ENCODE results near the gene RNF217.

The RNF217 gene

GRCh38 chr6:125038925-125039324 is 76.7 kb downstream of the RNF217 start:
- H3K27ac ChIP-seq = no peak overlapping the region
- no peak overlapping the region for H3K4me3 ChIP-seq
- DNase-seq (ENCODE audit: low spot score) = no peak
- no peak for TF ChIP-seq CTCF (IDR thresholded peaks at IDR 0.05)

GRCh38 chr6:125041740-125042459 is 79.7 kb downstream of the RNF217 start:
- no peak for DNase-seq (ENCODE audit: low spot score)
- Histone ChIP-seq H3K4me3 (no peak overlapping the region), H3K27ac (no peak overlapping the region)
- TF ChIP-seq CTCF (IDR thresholded peaks at IDR 0.05) = no peak

DNA sequence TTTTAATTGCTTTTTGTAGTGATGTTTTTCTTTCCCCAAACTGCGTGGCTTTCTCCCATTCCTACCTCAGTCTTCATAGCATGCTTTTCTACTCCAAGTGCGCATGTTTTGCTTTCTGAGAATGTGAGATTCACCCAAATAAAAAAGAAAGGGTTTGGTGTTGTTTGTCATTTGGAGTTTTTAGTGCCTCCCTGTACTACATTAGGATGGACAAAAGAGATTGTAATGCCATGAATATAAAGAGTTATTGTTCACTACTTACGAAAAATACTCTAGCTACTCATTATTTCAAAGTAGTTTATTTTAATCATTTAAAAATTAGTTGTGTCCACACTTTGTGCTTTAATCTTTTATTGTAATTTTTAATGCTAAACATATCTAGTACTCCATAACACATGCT is 81.8 kb downstream of the RNF217 start:
- no peak for DNase-seq (ENCODE audit: low spot score)
- H3K4me3 ChIP-seq = no peak overlapping the region
- no peak overlapping the region for H3K27ac ChIP-seq
- TF ChIP-seq CTCF (IDR thresholded peaks at IDR 0.05) = no peak

GRCh38 chr6:125044667-125045066 is 82.4 kb downstream of the RNF217 start:
- no peak for TF ChIP-seq CTCF (IDR thresholded peaks at IDR 0.05)
- Histone ChIP-seq H3K4me3 (no peak overlapping the region), H3K27ac (no peak overlapping the region)
- DNase-seq (ENCODE audit: low spot score) = no peak

GRCh38 chr6:125046107-125046925 is 84.1 kb downstream of the RNF217 start:
- DNase-seq (ENCODE audit: low spot score) = no peak
- Histone ChIP-seq H3K27ac (no peak overlapping the region), H3K4me3 (no peak overlapping the region)
- TF ChIP-seq CTCF (IDR thresholded peaks at IDR 0.05) = no peak

- no peak for DNase-seq (ENCODE audit: low spot score)
- no peak overlapping the region for H3K4me3 ChIP-seq
- H3K27ac ChIP-seq = no peak overlapping the region
- TF ChIP-seq CTCF (IDR thresholded peaks at IDR 0.05) = no peak
These were observed 86.0 kb downstream of the RNF217 start for GRCh38 chr6:125048274-125048673.
